Kidney epithelial cell (primary cell): Measurements from ENCODE around the gene PPP1R2C. TPM values are rescaled to one million over a fixed set of nuclear protein-coding genes. Genes with fewer than 3 reads are reported as not detected.

Experiments
- DNase-seq: peaks from one replicate; pipeline ENCODE4 v3.0.0-alpha.2; 2010; ENCODE audit warnings: low read depth
- H3K27me3 ChIP-seq: 2 replicates; pipeline ENCODE4 v1.6.0; 2011; ENCODE audit warnings: low read length; ENCODE audit not compliant: control insufficient read depth, insufficient read depth
- H3K36me3 ChIP-seq: 2 replicates; pipeline ENCODE4 v1.5.1; 2011; ENCODE audit warnings: low read length; ENCODE audit not compliant: control insufficient read depth, insufficient read depth
- H3K4me3 ChIP-seq: 2 replicates; pipeline ENCODE4 v1.5.1; 2011; ENCODE audit warnings: low read depth, mild to moderate bottlenecking, control low read depth, low read length
- CTCF ChIP-seq: IDR thresholded peaks from 2 replicates; pipeline ENCODE4 v1.5.1; 2011; ENCODE audit warnings: mild to moderate bottlenecking, moderate library complexity, low read length, control low read depth, inconsistent platforms; ENCODE audit not compliant: insufficient read depth, poor library complexity, severe bottlenecking
- total RNA-seq: library from RNA; depleted of rRNA; stranded (reverse); fragments of >200 nt; gene quantifications from 2 replicates; pipeline ENCODE4 v1.2.3, GENCODE V29; 2015

Gene PPP1R2C
- total RNA-seq, 1 donor from 2014 or later = not detected

- H3K27me3 ChIP-seq = no peaks in the 10 kb centered on the region
- no peak for TF ChIP-seq CTCF
- H3K4me3 ChIP-seq = no peak overlapping the region
- no peaks in the 10 kb centered on the region for H3K36me3 ChIP-seq
- no peak for DNase-seq
Observed at GRCh38 chrX:42797651-42798269, 19.8 kb upstream of the PPP1R2C start.

- H3K36me3 ChIP-seq = no peaks in the 10 kb centered on the region
- H3K27me3 ChIP-seq = no peaks in the 10 kb centered on the region
- no peak for TF ChIP-seq CTCF
- DNase-seq = no peak
- no peak overlapping the region for H3K4me3 ChIP-seq
Observed at GRCh38 chrX:42783451-42783850, 5.5 kb upstream of the PPP1R2C start.

GRCh38 chrX:42776195-42776594, 1.8 kb downstream of the PPP1R2C start:
- no peak for DNase-seq
- Histone ChIP-seq H3K27me3 (no peaks in the 10 kb centered on the region), H3K4me3 (no peak overlapping the region), H3K36me3 (no peaks in the 10 kb centered on the region)
- TF ChIP-seq CTCF = no peak

GRCh38 chrX:42772874-42773273, 5.1 kb downstream of the PPP1R2C start:
- no peaks in the 10 kb centered on the region for H3K36me3 ChIP-seq
- no peak overlapping the region for H3K4me3 ChIP-seq
- no peak for DNase-seq
- H3K27me3 ChIP-seq = no peaks in the 10 kb centered on the region
- TF ChIP-seq CTCF = no peak

- no peak for TF ChIP-seq CTCF
- no peak for DNase-seq
- Histone ChIP-seq H3K27me3 (no peaks in the 10 kb centered on the region), H3K36me3 (no peaks in the 10 kb centered on the region), H3K4me3 (no peak overlapping the region)
Observed at GRCh38 chrX:42771506-42772335, 6.2 kb downstream of the PPP1R2C start.

- Histone ChIP-seq H3K36me3 (no peaks in the 10 kb centered on the region), H3K27me3 (no peaks in the 10 kb centered on the region), H3K4me3 (no peak overlapping the region)
- no peak for TF ChIP-seq CTCF
- no peak for DNase-seq
Observed at GRCh38 chrX:42770566-42770965, 7.4 kb downstream of the PPP1R2C start.
